Esophagus mucosa (tissue), 1 donor: Measurements from ENCODE around the gene PNLIPRP1. TPM values are rescaled to one million over a fixed set of nuclear protein-coding genes. Genes with fewer than 3 reads are reported as not detected.

Experiments used
- ATAC-seq: fragments of 200-7000 bp; cut with Tn5 transposase; one replicate; pipeline ENCODE4 v1.9.1; 2020
- total RNA-seq: library from RNA; stranded (reverse); gene quantifications from one replicate; pipeline ENCODE4 v1.2.4, GENCODE V29; 2023
- donor health status: DM: yes; HTN: yes; CAD: no.

Gene PNLIPRP1
- total RNA-seq, 1 donor from 2014 or later: not detected

GRCh38 chr10:116632596-116633215, 41.9 kb downstream of the PNLIPRP1 start:
- ATAC-seq: no peak

GRCh38 chr10:116633216-116633600, 42.4 kb downstream of the PNLIPRP1 start:
- ATAC-seq: no peak

DNA sequence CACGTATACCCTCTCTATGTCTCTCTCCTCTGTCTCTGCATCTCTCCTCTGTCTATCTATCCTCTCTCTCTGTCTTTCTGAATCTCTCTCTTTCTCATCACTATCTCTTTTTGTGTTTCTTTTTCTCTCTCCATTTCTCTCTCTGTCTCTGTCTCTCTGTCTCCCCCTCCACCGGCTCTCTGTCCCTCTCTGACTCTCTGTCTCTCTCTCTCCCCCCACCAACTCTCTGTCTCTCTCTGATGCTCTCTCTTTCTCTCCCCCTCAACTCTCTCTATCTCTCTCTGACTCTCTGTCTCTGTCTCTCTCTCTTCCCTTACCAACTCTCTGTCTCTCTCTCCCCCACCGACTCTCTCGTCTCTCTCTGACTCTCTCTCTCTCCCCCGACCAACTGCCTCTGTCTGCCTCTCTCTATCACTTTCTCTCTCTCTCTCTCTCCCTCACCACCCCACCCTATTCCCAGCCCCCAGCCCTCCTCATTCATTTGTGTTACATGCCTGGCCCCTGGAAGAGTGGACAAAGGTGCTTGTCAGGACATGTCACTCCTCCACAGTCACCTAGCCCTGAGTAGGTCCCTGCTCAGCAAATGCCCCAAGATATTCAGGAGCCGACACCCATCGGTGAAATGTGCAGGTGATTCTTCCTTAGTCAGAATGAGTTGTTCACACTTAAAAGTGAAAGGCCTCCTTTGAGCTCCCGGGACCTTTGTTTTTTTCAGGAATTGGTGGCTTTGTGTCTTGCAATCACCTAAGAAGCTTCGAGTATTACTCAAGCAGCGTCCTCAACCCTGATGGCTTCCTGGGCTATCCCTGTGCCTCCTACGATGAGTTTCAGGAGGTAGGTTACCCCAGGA, 43.6 kb downstream of the PNLIPRP1 start:
- ATAC-seq: peak; percentile 36

DNA sequence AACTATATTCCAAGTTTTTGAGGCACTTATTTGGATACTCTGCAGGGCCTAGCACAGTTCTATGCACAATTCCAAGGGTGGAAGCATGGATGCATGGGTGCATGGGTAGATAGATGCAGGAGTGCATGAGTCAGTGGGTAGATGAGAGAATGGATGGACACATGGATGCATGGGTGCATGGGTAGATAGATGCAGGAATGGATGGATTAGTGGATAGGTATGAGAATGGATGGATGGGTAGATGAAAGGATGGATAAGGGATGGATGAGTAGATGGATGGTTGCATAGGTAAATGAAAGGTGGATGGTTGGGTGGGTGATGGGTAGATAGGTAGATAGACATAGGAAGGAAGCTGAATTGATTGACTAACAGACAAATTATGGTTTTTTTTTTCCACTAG, 45.6 kb downstream of the PNLIPRP1 start:
- ATAC-seq: no peak

- ATAC-seq: no peak
Observed at GRCh38 chr10:116636976-116637375, 46.2 kb downstream of the PNLIPRP1 start.

- ATAC-seq: no peak
Observed at GRCh38 chr10:116637830-116638229, 47.1 kb downstream of the PNLIPRP1 start.

DNA sequence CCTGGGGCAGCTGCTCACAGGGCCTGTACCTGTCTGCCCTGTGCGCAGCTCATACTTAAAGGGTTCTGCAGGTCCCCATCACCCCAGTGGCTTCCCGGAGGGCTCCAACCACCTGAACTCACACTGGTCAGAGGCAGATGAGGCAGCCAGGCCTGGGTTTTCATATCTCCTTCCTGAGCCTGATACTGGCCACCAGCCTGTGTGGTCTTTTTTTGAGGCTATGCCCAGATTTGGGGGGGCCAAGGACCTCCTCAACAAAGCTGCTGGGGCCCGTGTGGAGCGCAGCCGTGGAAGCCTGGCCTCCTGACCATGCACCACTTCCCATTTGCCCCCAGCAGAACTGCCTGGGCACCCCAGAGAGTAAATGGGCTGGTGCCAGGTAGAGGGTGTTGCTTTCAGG, 55.7 kb downstream of the PNLIPRP1 start:
- ATAC-seq: no peak

DNA sequence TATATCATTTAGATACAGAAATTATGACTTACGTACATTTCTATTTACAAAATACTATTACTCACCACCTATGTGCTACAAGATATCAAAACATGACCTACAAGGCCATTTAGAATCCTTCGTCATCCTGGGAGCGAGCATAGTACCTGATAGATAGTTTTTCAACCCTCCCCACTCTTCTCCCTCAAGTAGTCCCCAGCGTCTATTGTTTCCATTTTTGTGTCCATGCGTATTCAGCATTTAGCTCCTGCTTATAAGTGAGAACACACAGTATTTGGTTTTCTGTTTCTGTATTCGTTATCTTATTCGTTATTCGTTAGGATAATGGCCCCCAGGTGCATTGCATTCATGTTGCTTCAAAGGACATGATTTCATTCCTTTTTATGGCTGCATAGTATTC, 58.1 kb downstream of the PNLIPRP1 start:
- no peak for ATAC-seq

DNA sequence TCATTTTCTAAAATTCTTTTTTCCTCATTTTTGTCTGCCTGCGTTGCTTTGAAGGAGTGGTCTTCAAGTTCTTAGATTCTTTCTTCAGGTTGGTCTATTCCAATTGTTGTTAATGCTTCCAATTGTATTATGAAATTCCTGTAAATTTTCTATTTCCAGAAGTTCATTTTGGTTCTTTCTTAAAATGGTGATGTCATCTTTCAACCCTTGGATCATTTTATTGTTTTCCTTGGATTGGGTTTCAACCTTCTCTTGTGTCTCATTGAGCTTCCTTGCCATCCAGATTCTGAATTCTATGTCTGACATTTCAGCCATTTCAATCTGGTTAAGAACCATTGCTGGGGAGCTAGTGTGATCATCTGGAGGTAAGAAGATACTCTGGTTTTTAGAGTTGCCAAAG, 63.1 kb downstream of the PNLIPRP1 start:
- no peak for ATAC-seq

DNA sequence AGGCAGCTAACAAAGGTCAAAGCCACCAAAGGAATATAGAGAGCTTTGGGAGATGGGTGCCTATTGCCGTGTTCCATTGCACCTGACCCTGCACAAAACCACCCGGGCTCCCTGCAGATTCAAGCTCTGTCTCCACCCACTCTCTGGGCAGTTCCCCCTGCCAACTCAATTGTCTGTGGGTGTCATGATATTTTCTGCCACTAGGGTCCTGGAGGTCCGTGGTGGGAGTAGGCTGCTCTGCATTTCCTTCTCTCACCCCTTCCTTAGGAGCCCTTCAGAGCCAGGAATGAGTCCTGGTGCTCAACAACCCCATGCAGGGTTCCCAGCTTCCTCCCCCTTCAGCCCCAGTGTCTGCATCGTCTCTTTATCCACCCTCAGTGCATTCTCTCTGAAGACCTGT, 64.1 kb downstream of the PNLIPRP1 start:
- ATAC-seq: no peak

DNA sequence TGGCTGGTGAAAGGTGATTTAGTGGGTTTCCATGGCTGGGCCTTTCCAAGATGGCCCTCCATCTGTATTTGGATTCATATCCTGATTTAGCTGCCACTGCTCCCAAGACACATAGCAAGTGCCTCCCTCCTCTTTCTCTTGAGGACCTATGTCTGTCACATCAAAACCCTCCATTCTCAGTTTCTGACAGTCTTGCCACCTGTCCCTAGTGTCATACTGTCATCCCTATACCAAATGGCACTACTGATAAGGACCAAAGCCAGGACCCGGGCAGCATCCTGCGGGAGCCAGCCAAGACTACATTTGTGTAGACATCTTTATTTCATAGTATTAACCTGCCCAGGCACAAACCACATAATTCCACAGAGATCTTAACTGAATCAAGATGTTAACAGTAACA, 64.8 kb downstream of the PNLIPRP1 start:
- no peak for ATAC-seq

DNA sequence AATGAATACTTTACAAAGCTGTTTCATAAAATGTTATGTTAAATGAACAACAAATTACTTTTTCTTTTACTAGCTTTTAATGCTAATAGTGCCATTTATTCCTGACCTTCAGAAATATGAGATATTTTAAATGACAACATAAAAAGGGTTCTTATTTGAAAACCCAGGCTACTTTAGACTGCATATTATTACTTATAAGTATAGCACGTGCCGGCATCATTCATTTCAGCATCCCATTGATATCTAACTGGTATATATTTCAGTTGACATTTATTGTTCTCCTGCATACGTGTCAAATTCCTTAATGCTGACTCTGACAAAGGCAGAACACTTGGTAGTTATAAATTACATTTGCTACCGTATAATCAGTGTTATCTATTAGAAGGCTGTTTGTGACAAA, 65.3 kb downstream of the PNLIPRP1 start:
- ATAC-seq: no peak

DNA sequence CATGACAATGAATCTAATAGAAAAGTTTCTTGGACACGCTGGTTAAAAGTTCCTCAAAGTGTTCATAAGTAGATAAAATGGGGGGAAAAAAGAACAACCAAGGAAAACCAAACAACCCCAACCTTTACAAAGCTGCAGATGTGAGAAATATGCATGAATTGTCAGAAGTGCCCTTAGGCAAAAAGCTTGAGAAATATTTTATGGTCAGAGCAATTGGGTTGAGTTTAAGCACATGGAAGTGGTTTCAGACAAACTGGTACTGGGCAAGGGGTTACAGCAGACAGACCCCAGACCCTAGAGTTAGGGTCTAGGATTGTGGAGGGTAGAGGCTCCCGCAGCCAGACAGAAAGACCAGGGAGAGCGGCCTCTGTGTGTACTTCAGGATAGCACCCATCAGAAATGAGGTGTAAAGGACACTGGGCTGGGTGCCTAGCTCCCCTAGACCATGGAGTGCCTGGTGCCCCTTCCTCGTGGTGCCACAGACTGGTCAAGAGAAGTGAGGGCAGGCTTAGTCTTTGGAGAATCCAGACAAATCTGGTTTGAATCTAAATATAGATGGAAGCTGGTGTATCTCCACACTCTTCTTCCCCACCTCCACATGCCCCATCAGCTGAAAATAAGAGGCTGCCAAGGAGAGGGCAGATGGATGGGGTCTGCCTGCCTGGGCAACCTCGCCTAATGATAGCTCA, 67.2 kb downstream of the PNLIPRP1 start:
- no peak for ATAC-seq

Other genes with a start within 250 kb of the PNLIPRP1 start
- gene PNLIPRP3, start 163.1 kb upstream of the PNLIPRP1 start, total RNA-seq: 1.2 TPM
- not detected for gene PNLIP, start 45.0 kb upstream of the PNLIPRP1 start, total RNA-seq
- not detected for gene PNLIPRP2, start 30.0 kb downstream of the PNLIPRP1 start, total RNA-seq
- 3.9 TPM for gene HSPA12A, start 151.6 kb downstream of the PNLIPRP1 start, total RNA-seq